Measurements from ENCODE around the gene TBKBP1.
A peak's percentile ranks its signal among the peaks of the same experiment; 100 is the strongest.
"Not testable (repeated sequence)": the region's sequence is repeated elsewhere in the genome, so short reads cannot be mapped to it uniquely, and the experiment has no call there.

The TBKBP1 gene

GRCh38 chr17:47735139-47735464, 41.1 kb downstream of the TBKBP1 start:
- no peak for DNase-seq

DNA sequence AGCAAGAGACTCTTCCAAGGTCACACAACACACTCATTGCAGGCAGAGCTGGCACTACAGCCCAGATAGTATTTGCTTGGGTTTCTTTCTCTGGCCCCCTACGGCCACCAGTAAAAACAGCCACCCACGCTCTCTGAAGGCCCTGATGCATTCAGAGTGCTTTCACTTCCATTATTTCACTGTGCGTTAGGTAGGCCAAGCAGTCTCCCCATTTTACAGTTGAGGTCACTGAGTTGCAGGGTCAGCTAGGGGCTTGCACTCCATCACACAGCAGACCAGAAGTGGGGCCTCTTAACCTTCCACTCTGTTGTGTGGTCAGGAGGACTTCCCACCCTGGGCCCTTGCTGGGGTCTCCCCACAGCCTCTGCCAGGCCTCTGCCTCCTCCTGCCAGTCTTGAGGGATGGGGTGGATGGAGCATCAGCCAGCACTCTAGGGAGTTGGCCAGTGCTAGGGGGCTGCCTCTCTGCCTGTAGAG, 41.6 kb downstream of the TBKBP1 start:
- DNase-seq = no peak

- DNase-seq = no peak
These were observed 42.8 kb downstream of the TBKBP1 start for GRCh38 chr17:47736501-47737495.

GRCh38 chr17:47738178-47738577, 44.2 kb downstream of the TBKBP1 start:
- DNase-seq = no peak

- no peak for DNase-seq
These were observed 45.2 kb downstream of the TBKBP1 start for GRCh38 chr17:47739150-47739549.

GRCh38 chr17:47739945-47740344, 46.0 kb downstream of the TBKBP1 start:
- not testable (repeated sequence) for DNase-seq

DNA sequence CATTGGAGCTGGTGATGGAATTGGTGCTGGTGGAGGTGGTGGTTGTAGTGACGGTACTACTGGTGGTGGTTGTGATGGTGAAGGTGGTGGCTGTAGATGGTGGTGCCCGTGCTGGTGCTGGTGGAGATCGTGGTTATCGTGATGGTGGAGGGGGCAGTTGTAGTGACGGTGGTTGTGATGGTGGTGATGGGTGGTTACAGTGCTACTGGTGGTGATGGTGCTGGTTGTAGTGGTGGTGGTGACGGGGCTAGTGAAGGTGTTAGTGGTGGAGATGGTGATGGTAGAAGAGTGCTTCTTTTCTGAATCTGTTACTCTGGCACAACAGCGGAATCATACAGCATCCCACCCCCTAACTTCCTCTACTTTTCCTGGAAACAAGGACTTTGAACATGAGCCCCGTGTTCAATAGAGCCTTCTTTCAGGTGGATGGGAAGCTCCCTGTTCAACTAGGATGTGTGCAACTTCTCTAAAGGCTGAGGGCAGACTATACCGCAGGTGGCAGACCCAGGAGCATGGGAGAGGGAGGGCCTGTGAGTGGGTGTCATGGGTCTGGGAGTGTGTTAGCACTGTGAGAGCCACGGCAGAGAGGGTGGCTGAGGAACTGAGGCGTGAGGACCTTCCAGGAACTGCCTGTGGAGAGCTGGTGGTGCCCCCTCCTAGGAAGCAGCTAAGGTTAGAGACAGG, 47.3 kb downstream of the TBKBP1 start:
- no peak for DNase-seq

GRCh38 chr17:47741793-47742145, 47.8 kb downstream of the TBKBP1 start:
- no peak for DNase-seq

DNA sequence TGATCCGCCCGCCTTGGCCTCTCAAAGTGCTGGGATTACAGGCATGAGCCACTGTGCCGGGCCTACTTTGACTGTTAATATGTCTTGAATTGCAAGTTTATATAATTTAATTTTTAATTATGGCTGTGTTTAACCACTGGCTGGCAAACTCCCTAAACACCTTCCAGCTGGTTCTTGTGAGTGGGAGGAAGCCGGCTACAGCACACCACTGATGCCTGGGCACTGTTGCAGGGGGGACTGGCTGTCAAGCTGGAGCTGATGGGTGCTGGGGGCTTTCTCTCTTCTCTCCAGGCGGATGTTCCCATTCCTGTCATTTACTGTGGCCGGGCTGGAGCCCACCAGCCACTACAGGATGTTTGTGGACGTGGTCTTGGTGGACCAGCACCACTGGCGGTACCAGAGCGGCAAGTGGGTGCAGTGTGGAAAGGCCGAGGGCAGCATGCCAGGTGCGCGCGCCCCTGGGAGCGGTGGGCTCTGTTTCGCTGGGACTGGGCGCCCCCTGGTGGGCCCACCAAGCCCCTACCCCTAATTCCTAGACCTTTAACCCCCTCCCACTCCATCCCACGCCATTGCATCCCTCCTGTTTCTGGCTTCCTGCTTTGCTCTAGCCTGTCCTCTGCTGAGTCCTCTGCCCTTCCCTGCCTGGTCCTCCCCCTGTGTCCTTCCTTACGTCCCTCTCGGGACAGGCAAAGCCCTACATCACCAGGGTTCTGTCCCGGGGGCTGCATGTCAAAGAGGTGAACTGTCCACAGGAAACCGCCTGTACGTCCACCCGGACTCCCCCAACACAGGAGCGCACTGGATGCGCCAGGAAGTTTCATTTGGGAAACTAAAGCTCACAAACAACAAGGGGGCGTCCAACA, 48.6 kb downstream of the TBKBP1 start:
- DNase-seq = peak; percentile 57

- no peak for DNase-seq
These were observed 50.4 kb downstream of the TBKBP1 start for GRCh38 chr17:47744168-47745036.

- no peak for DNase-seq
These were observed 51.0 kb downstream of the TBKBP1 start for GRCh38 chr17:47745037-47745380.

- no peak for DNase-seq
These were observed 57.5 kb downstream of the TBKBP1 start for GRCh38 chr17:47751471-47751870.

- no peak for DNase-seq
These were observed 63.4 kb downstream of the TBKBP1 start for GRCh38 chr17:47757386-47757785.

- no peak for DNase-seq
These were observed 66.6 kb downstream of the TBKBP1 start for GRCh38 chr17:47760409-47761140.
